ENCODE results near the gene ZNF142.

ZNF142 gene

DNA sequence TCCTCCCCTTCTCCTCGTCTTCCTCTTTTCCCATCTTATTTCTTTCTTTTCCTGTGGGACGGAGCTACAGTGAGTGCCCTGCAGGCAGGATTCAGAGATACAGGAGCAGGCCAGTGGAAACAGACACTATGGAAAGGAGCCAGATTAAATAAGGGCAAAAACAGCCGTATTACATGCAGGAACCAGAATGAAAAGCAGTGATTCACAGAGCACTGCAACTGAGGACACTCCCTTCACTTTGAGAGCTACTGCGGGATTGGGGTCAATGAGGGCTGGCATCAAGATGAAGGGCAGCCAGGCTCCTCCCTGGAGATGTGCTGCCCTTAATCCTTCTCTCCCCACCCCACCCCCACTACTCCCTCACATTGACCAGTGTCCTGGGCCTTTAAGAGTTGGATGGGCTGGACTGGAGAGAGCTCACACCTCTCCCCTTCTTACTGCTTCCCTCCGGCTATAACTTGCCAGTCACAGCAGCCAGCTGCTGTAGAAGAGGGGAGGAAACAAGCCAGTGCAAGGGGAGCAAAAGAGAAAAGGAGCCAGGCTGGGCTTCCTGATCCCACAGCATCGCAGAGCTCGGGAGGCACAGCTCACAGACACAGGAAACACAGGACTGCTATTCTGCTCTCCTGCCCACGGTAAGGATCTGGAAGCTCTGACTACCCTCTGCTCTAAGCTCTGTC, 51.8 kb downstream of the ZNF142 start, which contains the start of gene PLCD4:
Gene PLCD4 (plus strand): TSS at position 464 of the 680 bp plus-strand sequence. CDS start 7,841 bp downstream, outside the sequence.
- Histone ChIP-seq H3K27ac (no peak within 1 kb of the TSS), H3K4me2 (no peak within 1 kb of the TSS), H3K27me3 (no peaks in the 10 kb centered on the region), H3K36me3 (no peaks in the 10 kb centered on the region), H3K4me3 (no peak within 1 kb of the TSS), H3K4me1 (no peaks in the 10 kb centered on the region), H3K9me3 (no peaks in the 10 kb centered on the region), H3K9ac (no peak within 1 kb of the TSS), H4K20me1 (no peaks in the 10 kb centered on the region)
- no peak for TF ChIP-seq Cebpa-rat (IDR thresholded peaks at IDR 0.05)

DNA sequence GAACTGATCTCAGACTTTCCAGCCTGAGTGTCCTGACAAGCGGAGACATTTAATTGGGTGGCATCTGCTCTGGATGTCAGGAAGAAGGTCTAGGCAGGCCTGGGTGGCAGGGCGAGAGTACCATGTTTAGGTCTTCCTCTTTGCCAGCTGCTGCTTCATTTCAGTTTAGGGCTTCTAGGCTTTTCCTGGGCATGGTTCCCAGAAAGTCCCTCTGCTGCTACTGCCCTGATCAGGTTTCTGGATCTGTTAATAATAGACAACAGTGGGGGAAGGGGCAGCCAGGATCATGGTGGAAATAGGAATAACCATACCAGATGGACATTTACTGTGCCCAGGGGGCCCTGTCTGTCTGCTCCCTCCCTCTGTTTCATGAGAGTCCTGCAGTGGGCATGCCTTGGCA, 54.0 kb downstream of the ZNF142 start:
- TF ChIP-seq Cebpa-rat (IDR thresholded peaks at IDR 0.05), result no peak
- no peaks in the 10 kb centered on the region for H3K4me1 ChIP-seq
- H3K9ac ChIP-seq, result no peak overlapping the region
- H3K4me2 ChIP-seq, result no peak overlapping the region
- no peaks in the 10 kb centered on the region for H4K20me1 ChIP-seq
- no peak overlapping the region for H3K27ac ChIP-seq
- H3K27me3 ChIP-seq, result no peaks in the 10 kb centered on the region
- H3K4me3 ChIP-seq, result no peak overlapping the region
- no peaks in the 10 kb centered on the region for H3K36me3 ChIP-seq
- no peaks in the 10 kb centered on the region for H3K9me3 ChIP-seq

All from BLaER1 (cell line).